ENCODE data around the gene NLGN4Y. TPM values are rescaled to one million over a fixed set of nuclear protein-coding genes. Genes with fewer than 3 reads are reported as not detected.

Gene NLGN4Y
- total RNA-seq, result 10 to 100 TPM in 5 of 8 experiments, 1 to 10 TPM in 1, not detected in 2; 5.1 to 32.4 (median 21.1) TPM

DNA sequence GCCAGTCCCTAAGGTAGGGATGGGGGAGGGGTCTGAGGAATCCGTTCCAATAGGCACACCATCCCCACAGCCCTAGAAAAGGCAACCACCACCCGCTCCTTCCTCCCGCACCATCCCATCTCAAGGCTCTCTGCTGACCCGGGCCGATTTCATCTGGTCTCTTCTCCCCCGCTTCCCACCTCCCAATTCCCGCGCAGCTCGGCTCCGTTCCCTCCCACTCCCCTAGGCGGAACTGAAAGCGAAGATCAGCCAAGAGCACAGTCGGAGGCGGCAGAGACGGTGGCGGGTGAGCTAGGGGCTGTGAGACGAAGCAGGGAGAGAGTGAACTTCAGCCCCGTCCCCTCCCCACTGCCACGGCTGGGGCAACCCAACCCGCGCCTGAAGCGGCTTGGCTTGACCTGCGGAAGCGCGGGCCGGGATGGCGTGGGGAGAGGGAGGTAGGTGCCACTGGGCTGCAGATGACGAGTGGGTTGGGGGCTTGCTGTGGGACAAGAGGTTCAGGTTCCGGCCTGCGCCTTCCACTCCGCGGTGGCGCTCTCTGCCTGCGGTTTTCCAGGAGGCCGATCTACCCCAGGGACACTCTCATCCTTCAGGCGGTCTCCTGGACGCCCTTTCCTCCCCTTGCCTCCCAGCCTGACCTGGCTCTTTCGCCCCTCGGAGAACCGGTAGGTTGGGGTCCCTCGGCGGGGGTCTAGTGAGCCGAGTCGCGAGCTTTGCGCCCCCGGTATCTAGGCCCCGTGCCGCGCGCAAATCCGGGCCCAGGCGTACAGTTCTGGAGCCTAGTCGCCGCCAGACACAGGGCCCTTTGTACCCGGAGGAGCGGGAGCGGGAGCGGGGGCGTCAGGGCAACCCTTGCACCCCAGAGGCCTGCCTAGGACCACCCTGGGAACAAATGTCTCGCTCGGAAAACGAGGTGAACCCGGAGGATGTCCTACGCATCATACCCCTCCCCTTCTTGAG is at the start of gene NLGN4Y:
Gene NLGN4Y, plus strand, starts transcription at position 258 of the 960 bp plus-strand sequence. CDS start 97,591 bp downstream, outside the sequence.
- peak within 1 kb of the TSS; percentile 77 to 94 for H3K27ac ChIP-seq
- peak within 1 kb of the TSS in 4 of 5 donors; percentile 55 to 75 (median 60) for H3K4me3 ChIP-seq
- H3K4me1 ChIP-seq (replicated peaks in 1 of 2), result peaks cover 5 to 10% of the 10 kb centered on the region in 2 donors
- in situ Hi-C loops (cut with MboI; ENCODE audit: low pct_unique_long_range_greater_than_20kb in 2 of 9, low sequenced_read_pairs in 9 of 9, unreplicated experiment in 9 of 9), result no loop called here
- no CpG with 5 or more reads among the region's 65 CpGs for WGBS, 10 experiments
- ATAC-seq (replicated peaks in 6 of 8), result peak; percentile 48 to 87 (median 68)

DNA sequence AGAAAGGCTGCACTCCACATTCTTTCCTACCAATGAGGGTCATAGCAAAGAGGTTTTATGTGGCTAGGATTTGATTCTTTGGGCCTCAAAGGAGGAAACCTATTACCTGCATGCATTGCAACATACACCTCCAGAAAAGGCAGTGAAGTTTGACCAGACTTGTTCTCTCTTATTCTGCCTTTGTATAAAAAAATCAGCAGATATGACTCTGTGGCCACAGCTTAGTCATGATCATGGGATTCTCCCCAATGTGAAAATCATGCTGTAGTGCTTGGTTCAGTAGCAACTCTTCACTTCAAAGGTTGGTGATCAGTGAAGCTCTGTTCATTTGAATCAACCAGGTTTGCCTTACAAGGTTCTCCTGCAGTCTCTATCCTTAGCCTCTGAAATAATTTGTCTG is 38.4 kb upstream of the NLGN4Y start:
- Histone ChIP-seq H3K27ac (no peak overlapping the region), H3K4me1 (replicated peaks in 1 of 2) (no peaks in the 10 kb centered on the region), H3K4me3 (no peak overlapping the region)
- no peak for ATAC-seq (replicated peaks in 6 of 8)
- in situ Hi-C loops (cut with MboI; ENCODE audit: low pct_unique_long_range_greater_than_20kb in 2 of 9, low sequenced_read_pairs in 9 of 9, unreplicated experiment in 9 of 9), result no loop called here

DNA sequence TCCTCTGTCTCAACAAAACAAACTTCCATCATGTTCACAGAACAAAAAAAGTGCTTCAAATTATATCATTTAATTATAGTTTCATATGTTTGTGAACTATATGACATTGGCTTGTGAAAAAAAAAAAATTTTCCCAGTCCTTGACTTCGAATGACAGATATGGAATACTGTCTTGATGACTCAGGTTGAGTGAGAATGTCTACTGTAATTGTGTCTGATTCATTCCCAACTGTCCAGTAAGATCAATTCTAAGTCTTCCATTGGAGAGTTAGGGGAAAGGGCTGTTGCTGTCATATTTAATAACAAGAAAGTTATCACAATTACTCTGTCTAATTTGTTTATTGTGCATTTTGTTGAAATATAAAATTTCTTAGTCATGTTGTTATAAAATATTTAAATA is 34.1 kb upstream of the NLGN4Y start:
- Histone ChIP-seq H3K4me1 (replicated peaks in 1 of 2) (no peaks in the 10 kb centered on the region), H3K27ac (no peak overlapping the region), H3K4me3 (no peak overlapping the region)
- peak in 1 of 8 experiments; percentile 26 for ATAC-seq (replicated peaks in 6 of 8)
- in situ Hi-C loops (cut with MboI; ENCODE audit: low pct_unique_long_range_greater_than_20kb in 2 of 9, low sequenced_read_pairs in 9 of 9, unreplicated experiment in 9 of 9), result no loop called here
- 0% methylated on average over 1 of the region's 1 CpG; no CpG with 5 or more reads in 9 of the 10 experiments for whole genome bisulfite sequencing, 10 experiments

DNA sequence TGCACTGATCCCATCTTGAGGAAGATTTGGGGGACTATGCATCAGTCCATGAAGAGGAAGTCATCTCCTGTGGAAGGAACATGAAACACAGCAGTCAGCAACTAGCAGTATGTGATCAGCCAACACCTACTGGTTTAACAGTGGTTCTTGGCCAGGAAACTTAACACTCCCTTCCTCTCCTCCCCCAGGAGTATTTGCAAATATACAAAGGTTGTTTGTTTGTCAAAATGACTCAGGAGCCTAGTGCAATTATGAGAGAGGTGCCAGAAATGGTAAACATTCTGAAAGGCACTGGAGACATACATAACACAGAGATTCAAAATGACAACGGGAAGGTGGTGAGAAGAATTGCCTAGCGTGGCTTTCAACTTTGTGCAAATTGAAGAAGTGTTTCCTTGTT is 26.3 kb upstream of the NLGN4Y start:
- Histone ChIP-seq H3K4me3 (no peak overlapping the region), H3K4me1 (replicated peaks in 1 of 2) (no peaks in the 10 kb centered on the region), H3K27ac (no peak overlapping the region)
- no peak for ATAC-seq (replicated peaks in 6 of 8)
- in situ Hi-C loops (cut with MboI; ENCODE audit: low pct_unique_long_range_greater_than_20kb in 2 of 9, low sequenced_read_pairs in 9 of 9, unreplicated experiment in 9 of 9), result no loop called here
- WGBS, 10 experiments, result 65 to 83% methylated on average over 1 to 2 of the region's 2 CpGs; no CpG with 5 or more reads in 8 of the 10 experiments

DNA sequence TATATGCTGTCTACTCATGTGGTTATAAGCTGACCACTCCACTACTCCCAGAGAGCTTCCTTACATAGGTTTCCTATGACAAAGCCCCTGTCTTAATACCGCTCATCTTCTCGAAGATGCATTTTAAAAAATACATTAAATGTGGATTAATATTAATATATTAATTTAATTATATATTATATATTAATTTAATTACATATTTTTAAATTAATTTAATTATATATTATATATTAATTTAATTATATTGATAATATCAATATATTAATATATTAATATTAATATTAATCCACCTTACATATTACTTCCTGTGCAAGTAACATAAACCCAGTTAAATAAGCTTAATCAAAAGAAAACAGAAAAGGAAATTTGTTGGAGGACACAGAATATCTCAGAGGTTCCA is 19.7 kb upstream of the NLGN4Y start:
- ATAC-seq (replicated peaks in 6 of 8), result no peak
- Histone ChIP-seq H3K27ac (no peak overlapping the region), H3K4me1 (replicated peaks in 1 of 2) (no peaks in the 10 kb centered on the region), H3K4me3 (no peak overlapping the region)
- in situ Hi-C loops (cut with MboI; ENCODE audit: low pct_unique_long_range_greater_than_20kb in 2 of 9, low sequenced_read_pairs in 9 of 9, unreplicated experiment in 9 of 9), result no loop called here
- 75 to 100% (median 93%) methylated on average over 2 of the region's 2 CpGs; no CpG with 5 or more reads in 7 of the 10 experiments for WGBS, 10 experiments

DNA sequence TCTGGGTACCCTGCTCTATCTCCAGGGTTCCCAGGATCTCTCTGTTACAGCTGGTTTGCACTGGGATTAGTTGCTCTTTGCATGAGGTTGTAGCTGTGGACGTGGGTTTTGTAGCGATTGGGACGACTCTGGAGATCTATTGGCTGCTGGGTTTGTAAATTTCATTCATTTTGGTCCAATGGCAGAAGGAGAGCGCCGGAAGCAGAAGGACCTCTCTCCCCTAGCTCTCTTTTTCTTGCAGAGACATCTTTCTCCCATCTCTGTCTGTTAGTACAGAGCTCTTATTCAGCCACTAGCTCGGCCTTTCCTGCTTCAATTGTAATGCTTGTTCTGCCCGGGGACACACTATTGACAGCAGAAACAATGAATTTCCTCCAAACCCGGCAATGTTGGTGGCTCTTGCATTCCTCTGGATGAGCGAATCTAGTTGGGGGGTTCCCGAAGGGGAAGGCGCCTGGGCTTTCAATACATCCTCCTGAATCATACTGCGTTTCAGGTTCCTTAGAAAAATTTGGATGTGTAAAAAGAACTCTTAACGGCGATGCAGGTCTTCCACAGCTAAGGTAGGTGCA is 1.9 kb upstream of the NLGN4Y start:
- in situ Hi-C loops (cut with MboI; ENCODE audit: low pct_unique_long_range_greater_than_20kb in 2 of 9, low sequenced_read_pairs in 9 of 9, unreplicated experiment in 9 of 9), result no loop called here
- 0% methylated on average over 1 to 7 of the region's 14 CpGs; no CpG with 5 or more reads in 6 of the 10 experiments for WGBS, 10 experiments
- Histone ChIP-seq H3K4me3 (peak overlapping the region in 4 of 5 donors; percentile 55 to 75 (median 60)), H3K4me1 (replicated peaks in 1 of 2) (peaks cover 0 to 3% of the 10 kb centered on the region in 2 donors), H3K27ac (no peak overlapping the region)
- ATAC-seq (replicated peaks in 6 of 8), result peak in 6 of 8 experiments; percentile 39 to 70 (median 62)

DNA sequence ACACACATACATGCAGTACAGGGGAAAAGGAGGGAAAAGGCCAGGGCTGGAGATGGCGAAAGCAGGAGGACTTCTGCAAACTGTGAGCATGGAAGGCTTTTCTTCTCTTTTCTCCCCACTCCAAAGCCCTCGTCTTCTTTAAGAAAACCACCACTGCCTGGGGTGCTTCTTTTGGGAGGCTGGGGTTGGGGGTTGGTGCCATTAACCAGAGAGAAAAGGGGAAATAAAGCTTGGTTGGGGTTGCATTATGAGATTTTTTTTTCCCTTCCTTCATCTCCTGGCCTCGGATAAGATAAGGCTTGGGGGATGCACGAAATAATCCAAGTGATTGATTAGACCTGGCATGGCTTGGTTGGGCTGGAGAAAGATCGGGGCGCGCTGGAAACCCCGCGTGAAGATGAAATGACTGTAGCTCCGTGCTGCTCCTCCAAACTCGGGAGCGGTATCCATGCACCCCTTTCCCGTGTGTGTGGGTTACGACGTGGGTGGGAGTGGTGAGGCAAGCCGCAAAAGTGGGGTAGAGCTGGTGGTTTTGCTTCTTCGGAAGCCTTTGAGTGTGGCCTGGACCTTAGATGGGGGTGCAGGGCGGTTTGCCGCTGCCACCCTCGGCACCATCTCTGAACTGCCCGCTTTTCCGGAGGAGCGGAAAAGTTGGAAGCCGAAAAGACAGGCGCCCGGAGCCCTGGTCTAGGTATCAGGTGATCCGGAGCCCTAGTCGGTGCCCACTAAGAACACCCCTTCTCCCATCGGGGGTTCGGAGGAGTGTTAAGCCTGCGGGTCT is 648 bp upstream of the NLGN4Y start:
- in situ Hi-C loops (cut with MboI; ENCODE audit: low pct_unique_long_range_greater_than_20kb in 2 of 9, low sequenced_read_pairs in 9 of 9, unreplicated experiment in 9 of 9), result no loop called here
- Histone ChIP-seq H3K4me1 (replicated peaks in 1 of 2) (peaks cover 5 to 10% of the 10 kb centered on the region in 2 donors), H3K4me3 (peak overlapping the region in 4 of 5 donors; percentile 55 to 75 (median 60)), H3K27ac (peak overlapping the region in 1 of 2 donors; percentile 94)
- ATAC-seq (replicated peaks in 6 of 8), result peak; percentile 2 to 31 (median 14)
- no CpG with 5 or more reads among the region's 31 CpGs for WGBS, 10 experiments

DNA sequence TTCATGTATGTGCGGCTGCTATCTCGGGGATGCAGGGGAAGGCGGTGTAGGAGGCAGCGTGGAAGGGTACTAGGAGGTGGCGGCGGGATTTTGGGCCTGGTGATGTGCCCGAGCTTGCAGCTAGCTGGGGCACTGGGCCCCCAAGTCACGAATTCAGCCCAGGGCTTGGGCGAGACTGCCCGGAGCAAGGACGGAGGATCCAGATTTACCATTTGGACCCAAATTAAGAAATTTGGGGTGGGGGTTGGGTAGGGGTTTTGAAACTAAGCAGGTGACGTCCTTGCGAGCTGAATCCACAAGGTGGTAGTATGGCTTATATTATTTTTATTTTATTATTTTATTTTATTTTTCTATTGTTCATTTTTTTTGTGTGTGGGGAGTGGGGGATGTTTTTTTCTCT is 986 bp downstream of the NLGN4Y start:
- peaks cover 5 to 10% of the 10 kb centered on the region in 2 donors for H3K4me1 ChIP-seq (replicated peaks in 1 of 2)
- 0% methylated on average over 1 of the region's 13 CpGs; no CpG with 5 or more reads in 9 of the 10 experiments for WGBS, 10 experiments
- H3K27ac ChIP-seq, result peak overlapping the region; percentile 77 to 94
- peak overlapping the region in 4 of 5 donors; percentile 55 to 75 (median 60) for H3K4me3 ChIP-seq
- ATAC-seq (replicated peaks in 6 of 8), result peak in 7 of 8 experiments; percentile 5 to 20 (median 12)
- in situ Hi-C loops (cut with MboI; ENCODE audit: low pct_unique_long_range_greater_than_20kb in 2 of 9, low sequenced_read_pairs in 9 of 9, unreplicated experiment in 9 of 9), result no loop called here

DNA sequence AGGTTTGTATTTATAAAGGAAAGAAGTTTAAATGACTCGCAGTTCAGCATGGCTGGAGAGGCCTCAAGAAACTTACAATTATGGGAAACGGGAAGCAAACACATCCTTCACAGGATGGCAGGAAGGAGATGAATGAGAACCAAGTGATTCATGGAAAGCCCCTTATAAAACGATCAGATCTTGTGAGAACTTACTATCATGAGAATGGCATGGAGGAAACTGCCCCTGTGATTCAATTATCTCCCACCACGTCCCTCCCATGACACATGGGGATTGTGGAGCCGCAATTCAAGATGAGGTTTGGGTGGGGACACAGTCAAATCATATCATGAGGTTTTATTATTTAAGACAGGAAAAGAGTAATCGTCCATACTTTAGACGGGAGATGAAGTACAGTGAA is 4.0 kb downstream of the NLGN4Y start:
- WGBS, 10 experiments, result 100% methylated on average over 2 of the region's 7 CpGs; no CpG with 5 or more reads in 9 of the 10 experiments
- H3K4me3 ChIP-seq, result no peak overlapping the region
- no peak for ATAC-seq (replicated peaks in 6 of 8)
- no peak overlapping the region for H3K27ac ChIP-seq
- peaks cover 5 to 7% of the 10 kb centered on the region in 2 donors for H3K4me1 ChIP-seq (replicated peaks in 1 of 2)
- in situ Hi-C loops (cut with MboI; ENCODE audit: low pct_unique_long_range_greater_than_20kb in 2 of 9, low sequenced_read_pairs in 9 of 9, unreplicated experiment in 9 of 9), result no loop called here

DNA sequence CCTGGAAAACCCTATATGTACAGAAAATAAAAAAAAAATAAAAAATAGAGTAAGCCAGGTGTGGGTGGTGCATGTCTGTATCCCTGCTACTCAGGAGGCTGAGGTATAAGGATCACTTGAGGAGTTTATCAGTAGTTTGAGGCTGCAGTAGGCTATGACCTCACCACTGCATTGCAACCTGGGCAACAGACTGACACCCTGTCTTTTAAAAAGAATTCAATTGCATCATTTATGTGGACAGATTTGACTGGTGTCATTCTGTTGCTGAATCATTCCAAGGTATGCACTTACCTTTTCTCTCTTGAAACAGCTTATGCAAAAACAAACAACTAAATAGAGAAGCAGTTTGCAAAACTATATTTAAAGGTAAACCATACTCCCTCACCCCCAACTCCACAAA is 12.4 kb downstream of the NLGN4Y start:
- in situ Hi-C loops (cut with MboI; ENCODE audit: low pct_unique_long_range_greater_than_20kb in 2 of 9, low sequenced_read_pairs in 9 of 9, unreplicated experiment in 9 of 9), result no loop called here
- Histone ChIP-seq H3K4me3 (no peak overlapping the region), H3K4me1 (replicated peaks in 1 of 2) (no peaks in the 10 kb centered on the region), H3K27ac (no peak overlapping the region)
- ATAC-seq (replicated peaks in 6 of 8), result no peak

DNA sequence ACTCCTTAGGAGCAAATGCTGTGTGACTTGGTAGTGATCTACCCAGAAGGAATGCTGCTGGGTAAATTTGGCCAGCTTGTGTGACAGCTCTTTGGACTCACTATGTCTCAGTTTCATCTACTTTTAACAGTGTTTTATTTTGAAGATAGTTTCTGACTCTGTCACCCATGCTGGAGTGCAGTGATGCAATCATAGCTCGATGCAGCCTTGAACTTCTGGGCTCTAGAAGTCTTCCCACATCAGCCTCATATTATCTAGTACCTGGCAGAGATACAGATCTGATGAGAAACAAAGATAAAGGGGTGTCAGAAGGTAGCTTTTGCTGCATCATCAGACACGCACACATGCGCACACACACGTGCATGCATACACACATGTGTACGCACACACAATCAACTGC is 19.2 kb downstream of the NLGN4Y start:
- ATAC-seq (replicated peaks in 6 of 8), result no peak
- H3K4me1 ChIP-seq (replicated peaks in 1 of 2), result no peaks in the 10 kb centered on the region
- WGBS, 10 experiments, result 100% methylated on average over 1 to 2 of the region's 5 CpGs; no CpG with 5 or more reads in 8 of the 10 experiments
- in situ Hi-C loops (cut with MboI; ENCODE audit: low pct_unique_long_range_greater_than_20kb in 2 of 9, low sequenced_read_pairs in 9 of 9, unreplicated experiment in 9 of 9), result no loop called here
- no peak overlapping the region for H3K27ac ChIP-seq
- no peak overlapping the region for H3K4me3 ChIP-seq

DNA sequence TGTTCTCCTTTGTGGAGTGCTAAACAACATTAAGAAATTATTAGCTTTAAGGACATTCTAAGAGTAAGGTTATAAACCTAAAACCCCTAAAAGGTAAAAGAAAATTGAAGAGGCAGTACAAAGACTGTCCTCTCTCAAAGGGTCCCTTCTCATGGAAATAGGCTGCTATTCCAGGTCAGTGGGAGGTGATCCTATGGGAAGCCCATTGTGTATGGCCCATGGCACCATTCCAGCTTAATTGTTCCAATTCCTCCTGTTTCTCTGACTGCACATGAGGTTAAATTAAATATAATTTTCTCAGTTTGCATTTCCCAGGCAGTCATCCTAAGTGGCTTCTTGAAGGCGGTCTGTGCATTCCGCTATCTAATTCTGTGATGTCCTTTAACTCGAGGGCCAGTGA is 57.0 kb downstream of the NLGN4Y start:
- no peak for ATAC-seq (replicated peaks in 6 of 8)
- 93 to 100% methylated on average over 1 to 3 of the region's 3 CpGs; no CpG with 5 or more reads in 8 of the 10 experiments for WGBS, 10 experiments
- Histone ChIP-seq H3K4me1 (replicated peaks in 1 of 2) (no peaks in the 10 kb centered on the region), H3K27ac (no peak overlapping the region), H3K4me3 (no peak overlapping the region)
- in situ Hi-C loops (cut with MboI; ENCODE audit: low pct_unique_long_range_greater_than_20kb in 2 of 9, low sequenced_read_pairs in 9 of 9, unreplicated experiment in 9 of 9), result no loop called here

DNA sequence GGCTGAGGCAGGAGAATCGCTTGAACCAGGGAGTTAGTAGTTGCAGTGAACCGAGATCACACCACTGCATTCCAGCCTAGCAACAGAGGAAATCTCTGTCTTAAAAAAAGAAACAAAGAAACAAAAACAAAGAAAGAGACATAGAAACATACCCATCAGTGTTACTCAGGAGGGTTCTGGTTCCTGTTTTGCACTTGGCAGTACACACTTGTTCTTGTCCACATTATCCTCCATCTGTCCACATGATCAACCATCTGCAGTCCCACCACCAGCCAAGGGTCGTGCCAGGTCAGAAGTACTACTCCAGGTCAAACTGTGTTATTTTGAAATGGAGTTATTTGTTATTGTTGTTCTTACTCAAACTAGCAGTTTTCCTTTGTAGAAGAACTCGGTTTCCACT is 62.4 kb downstream of the NLGN4Y start:
- in situ Hi-C loops (cut with MboI; ENCODE audit: low pct_unique_long_range_greater_than_20kb in 2 of 9, low sequenced_read_pairs in 9 of 9, unreplicated experiment in 9 of 9), result no loop called here
- no peaks in the 10 kb centered on the region for H3K4me1 ChIP-seq (replicated peaks in 1 of 2)
- 60 to 100% (median 90%) methylated on average over 1 to 2 of the region's 4 CpGs; no CpG with 5 or more reads in 7 of the 10 experiments for WGBS, 10 experiments
- H3K4me3 ChIP-seq, result no peak overlapping the region
- no peak for ATAC-seq (replicated peaks in 6 of 8)
- no peak overlapping the region for H3K27ac ChIP-seq
